HG02642 (cell line): Measurements from ENCODE around the gene RABGGTA.
"Not testable (repeated sequence)": the region's sequence is repeated elsewhere in the genome, so short reads cannot be mapped to it uniquely, and the experiment has no call there.

Experiments
- ATAC-seq: cut with Tn5 transposase; IDR thresholded peaks from one replicate; pipeline ENCODE4 v1.9.1; 2021; ENCODE audit warnings: mild to moderate bottlenecking; ENCODE audit not compliant: unreplicated experiment, poor library complexity

Gene RABGGTA

DNA sequence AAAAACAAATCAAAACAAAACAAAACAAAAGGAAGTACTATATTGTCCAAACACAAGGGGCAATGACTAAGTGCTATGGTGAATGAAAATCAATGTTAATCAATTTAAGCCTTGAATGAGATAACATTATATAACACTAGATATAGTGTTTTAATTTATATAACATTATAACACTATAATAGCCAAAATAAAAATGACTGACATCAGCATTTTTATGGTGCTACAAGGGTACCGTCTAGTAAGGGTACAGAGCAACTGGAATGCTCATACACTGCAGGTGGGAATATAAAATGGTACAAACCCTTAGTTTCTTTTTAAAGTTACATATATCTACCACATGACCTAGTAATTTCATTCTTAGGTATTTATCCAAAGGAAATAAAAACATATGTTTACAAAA lies 44.9 kb downstream of the RABGGTA start:
- no peak for ATAC-seq

DNA sequence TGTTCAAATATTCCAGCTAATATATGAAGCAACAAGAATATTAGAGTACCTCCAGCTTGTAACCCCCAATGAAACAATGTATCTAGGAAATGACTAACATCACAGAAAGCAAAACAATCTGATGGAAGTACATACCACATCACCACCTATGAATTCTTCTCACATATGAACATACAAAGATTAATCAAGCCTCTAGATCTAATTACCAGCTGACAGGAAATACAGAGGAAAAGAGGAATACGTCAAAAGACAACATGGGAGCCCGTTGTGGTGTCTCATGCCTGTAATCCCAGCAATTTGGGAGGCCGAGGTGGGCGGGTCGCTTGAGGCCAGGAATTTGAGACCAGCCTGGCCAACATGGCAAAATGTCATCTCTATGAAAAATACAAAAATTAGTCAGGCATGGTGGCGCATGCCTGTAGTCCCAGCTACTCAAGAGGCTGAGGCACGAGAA lies 46.8 kb downstream of the RABGGTA start:
- ATAC-seq, result no peak

DNA sequence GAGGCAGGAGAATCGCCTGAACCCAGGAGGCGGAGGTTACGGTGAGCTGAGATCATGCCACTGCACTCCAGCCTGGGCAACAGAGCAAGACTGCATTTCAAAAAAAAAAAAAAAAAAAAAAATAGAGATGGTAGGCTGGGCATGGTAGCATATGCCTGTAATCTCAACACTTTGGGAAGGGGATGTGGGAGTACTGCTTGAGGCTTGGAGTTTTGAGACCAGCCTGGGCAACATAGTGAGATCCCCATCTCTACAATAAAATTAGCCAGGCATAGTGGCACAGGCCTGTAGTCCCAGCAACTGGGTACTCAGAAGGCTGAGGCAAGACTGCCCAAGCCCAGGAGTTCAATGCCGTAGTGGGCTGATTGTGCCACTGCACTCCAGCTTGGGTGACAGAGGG lies 48.4 kb downstream of the RABGGTA start:
- ATAC-seq, result not testable (repeated sequence)

DNA sequence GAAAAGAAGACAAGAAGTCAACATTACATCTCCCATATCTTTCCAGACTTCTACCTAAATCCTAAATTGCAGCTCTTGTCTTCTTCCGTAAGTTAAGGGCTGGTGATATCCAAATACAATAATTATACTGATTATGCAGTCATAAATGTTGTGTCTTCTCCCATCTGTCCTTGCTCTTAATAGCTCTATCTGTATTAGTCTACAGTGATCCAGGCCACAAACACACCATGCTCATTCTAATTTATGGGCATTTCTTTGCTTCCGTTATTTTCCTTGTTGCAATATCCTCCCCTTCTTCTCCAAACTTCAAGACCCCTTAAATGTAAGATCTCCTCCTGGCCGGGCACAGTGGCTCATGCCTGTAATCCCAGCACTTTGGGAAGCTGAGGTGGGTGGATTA lies 51.9 kb downstream of the RABGGTA start:
- ATAC-seq, result no peak

DNA sequence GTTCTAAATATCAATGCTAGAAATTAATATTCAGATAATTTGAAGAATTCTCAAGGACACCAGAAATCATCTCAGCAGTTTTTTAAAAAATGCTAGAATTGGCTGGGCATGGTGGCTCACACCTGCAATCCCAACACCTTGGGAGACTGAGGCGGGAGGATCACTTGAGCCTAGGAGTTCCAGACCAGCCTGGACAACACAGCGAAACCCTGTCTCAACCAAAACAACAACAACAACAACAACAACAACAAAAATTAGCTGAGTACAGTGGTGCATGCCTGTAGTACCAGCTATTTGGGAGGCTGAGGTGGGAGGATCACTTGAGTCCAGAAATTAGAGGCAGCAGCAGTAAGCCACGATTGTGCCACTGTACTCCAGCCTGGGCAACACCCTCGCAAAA lies 52.3 kb downstream of the RABGGTA start:
- no peak for ATAC-seq

DNA sequence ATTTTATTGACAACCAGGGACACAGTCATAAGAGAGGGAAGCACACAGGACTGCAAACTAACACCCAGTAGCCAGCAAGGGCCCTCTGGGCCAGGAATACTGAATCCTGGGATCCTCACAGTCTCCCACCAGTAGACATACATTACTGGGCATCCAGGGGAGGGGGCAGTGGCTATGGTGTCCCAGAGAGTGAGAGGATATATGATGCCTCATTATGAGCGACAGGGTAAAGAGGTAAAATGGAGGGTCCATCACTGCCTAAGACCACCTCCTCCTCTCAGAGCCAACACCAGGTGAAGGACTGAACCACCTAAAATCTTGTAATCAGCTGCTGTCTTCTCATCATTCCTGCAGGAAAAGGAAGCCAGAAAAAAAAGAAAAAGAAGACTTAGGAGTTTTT lies 54.5 kb downstream of the RABGGTA start:
- ATAC-seq, result not testable (repeated sequence)

DNA sequence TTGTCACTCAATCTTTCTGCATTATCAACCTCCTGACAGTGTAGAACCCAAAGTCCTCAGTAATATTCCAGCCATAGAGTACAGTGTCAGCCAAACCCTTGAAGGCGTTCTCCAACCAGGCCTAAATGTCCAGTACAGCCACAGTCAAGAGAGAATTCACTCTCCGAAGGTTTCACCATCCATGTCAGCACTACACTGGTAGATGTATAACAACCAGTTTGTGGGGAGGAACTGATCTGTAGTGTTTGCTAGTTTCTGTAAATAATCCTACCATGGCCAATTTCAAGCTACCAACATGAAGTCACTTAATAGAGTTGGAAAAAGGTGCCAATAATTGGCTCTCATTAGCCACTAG lies 55.1 kb downstream of the RABGGTA start:
- ATAC-seq, result no peak
